Large intestine (tissue), 3 donors: ENCODE measurements around the gene CHST15. TPM values are rescaled to one million over a fixed set of nuclear protein-coding genes. Genes with fewer than 3 reads are reported as not detected.

Experiments
- DNase-seq, 2 donors: peaks; one replicate each; pipeline versions ENCODE4 v3.0.0 to v3.0.0-alpha.2; 2013
- H3K27ac ChIP-seq: one replicate; pipeline ENCODE4 v1.5.1; 2013; ENCODE audit warnings: low read length
- H3K27me3 ChIP-seq: 2 replicates; pipeline ENCODE4 v1.6.1; 2013; ENCODE audit warnings: low read length; ENCODE audit not compliant: control insufficient read depth, insufficient read depth
- H3K36me3 ChIP-seq: 2 replicates; pipeline ENCODE4 v1.6.1; 2013; ENCODE audit warnings: low read length; ENCODE audit not compliant: control insufficient read depth, insufficient read depth
- H3K4me1 ChIP-seq: one replicate; pipeline ENCODE4 v1.6.1; 2013; ENCODE audit warnings: low read length; ENCODE audit not compliant: control insufficient read depth, insufficient read depth
- H3K4me3 ChIP-seq: one replicate; pipeline ENCODE4 v1.5.1; 2013; ENCODE audit warnings: low read length
- H3K9me3 ChIP-seq: one replicate; pipeline ENCODE4 v1.6.1; 2013; ENCODE audit warnings: mild to moderate bottlenecking, low read depth, low read length, moderate library complexity; ENCODE audit not compliant: control insufficient read depth
- WGBS: methylation state at CpG from one replicate; pipeline ENCODE4 v1.1.5; 2013; ENCODE audit warnings: low lambda C conversion rate; ENCODE audit not compliant: insufficient coverage; 5-methylcytosine and 5-hydroxymethylcytosine counted together
- polyA plus RNA-seq: library from polyadenylated mRNA; unstranded; fragments of 120-200 nt; gene quantifications from one replicate; pipeline ENCODE4 v1.2.1, GENCODE V29; 2013

Gene CHST15
- polyA plus RNA-seq, 1 donor, result 9.4 TPM

DNA sequence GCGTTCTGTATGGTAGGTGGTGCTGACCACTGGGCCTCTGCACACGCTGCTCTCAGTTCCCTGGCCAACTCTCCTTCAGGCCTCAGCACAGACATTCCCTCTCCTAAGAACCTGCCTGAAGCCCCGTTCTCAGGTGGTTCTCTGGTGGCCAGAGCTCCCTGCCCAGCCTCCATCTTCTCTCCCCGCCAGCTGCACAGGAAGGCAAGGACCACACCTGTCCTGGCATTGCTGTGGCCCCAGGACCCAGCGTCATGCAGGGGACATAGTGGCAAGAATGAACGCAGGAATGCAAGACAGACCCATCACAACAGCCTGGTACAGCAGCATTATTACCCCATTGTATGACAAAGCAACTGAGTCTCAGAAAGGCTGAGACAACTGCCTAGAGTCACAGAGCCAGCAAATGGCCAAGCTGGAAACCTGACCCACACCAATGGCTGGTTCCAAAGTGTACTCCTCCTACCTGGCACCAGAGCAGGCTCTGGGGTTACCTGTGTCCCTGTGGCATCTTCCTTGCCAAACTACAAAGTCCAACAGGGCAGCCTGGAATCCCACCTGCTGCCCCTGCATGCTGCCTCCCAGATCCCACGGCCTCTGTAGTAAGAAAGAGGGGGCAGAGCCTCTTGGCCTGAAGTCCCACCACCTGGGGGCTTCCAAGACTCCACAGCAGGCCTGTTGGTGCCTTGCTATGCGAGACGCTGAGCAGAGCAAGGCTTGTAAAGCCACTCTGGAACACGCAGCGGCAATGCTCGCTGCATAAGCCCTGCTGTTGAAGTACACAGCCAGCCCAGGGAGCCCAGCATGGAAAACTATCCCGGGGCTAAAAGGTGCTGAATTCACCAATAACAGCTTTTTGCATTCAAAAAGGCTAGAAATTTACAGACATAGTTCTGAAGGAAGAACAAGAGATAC lies 73.3 kb downstream of the CHST15 start:
- Histone ChIP-seq H3K27ac (no peak overlapping the region), H3K9me3 (no peaks in the 10 kb centered on the region), H3K27me3 (no peaks in the 10 kb centered on the region), H3K36me3 (no peaks in the 10 kb centered on the region), H3K4me1 (no peaks in the 10 kb centered on the region), H3K4me3 (no peak overlapping the region)
- no peak for DNase-seq
- WGBS, result 56% methylated on average over 3 of the region's 13 CpGs

DNA sequence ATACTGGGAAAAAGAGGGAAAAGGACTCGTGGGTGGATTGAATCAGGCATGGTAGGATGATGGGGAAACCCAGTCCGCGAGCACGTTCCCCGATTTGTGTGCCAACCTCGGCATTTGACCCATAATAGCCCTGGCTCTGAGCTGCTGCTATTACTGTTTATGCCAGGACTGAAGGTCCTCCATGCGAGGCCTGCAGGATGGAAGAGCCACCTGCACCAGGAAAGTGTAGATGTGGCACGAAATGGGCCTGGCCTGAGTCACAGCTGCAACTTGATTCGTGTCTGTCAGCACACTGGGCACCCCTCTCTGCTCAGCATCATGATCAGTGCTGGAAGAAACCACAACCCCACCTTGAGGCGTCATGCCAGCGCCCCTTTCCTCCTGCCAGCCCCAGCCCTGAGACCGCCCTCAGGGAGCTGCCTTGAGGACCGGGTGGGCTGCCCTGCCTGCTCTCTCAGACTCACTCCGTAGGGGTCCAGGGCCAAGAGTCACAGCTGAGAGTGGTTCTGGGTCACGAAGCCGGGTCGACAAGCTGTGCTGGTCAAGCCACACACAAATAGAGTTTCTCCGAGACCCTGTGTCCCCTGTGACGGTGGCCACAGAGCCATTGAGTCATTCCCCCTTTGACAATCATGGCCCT lies 74.4 kb downstream of the CHST15 start:
- DNase-seq, result no peak
- no peaks in the 10 kb centered on the region for H3K36me3 ChIP-seq
- H3K27ac ChIP-seq, result no peak overlapping the region
- H3K4me3 ChIP-seq, result no peak overlapping the region
- H3K9me3 ChIP-seq, result no peaks in the 10 kb centered on the region
- H3K27me3 ChIP-seq, result no peaks in the 10 kb centered on the region
- no peaks in the 10 kb centered on the region for H3K4me1 ChIP-seq
- WGBS, result no CpG with 5 or more reads among the region's 19 CpGs

DNA sequence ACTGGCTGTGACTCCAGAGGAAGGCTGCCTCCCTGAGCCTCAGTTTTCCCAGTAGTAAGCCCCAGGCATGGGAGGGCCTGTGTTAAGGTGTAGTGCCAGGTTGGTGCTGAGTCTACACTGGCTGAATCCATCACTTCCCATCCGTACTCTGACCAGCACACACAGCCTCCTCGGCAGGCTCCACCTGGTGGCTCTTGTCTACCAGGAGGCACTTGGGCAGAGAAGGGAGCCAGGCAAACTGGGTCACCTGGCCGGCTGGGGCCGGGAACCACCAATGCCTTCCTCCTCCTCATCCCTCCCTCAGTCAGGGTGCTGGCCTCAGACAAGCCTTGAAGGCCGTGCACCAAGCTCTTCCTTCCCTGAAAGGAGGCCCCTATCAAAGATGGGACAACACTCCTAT lies 75.7 kb downstream of the CHST15 start:
- H3K36me3 ChIP-seq, result peaks cover 2% of the 10 kb centered on the region
- peaks cover 7% of the 10 kb centered on the region for H3K9me3 ChIP-seq
- DNase-seq, result no peak
- no peak overlapping the region for H3K4me3 ChIP-seq
- H3K4me1 ChIP-seq, result no peaks in the 10 kb centered on the region
- no peak overlapping the region for H3K27ac ChIP-seq
- H3K27me3 ChIP-seq, result no peaks in the 10 kb centered on the region
- no CpG with 5 or more reads among the region's 5 CpGs for WGBS

DNA sequence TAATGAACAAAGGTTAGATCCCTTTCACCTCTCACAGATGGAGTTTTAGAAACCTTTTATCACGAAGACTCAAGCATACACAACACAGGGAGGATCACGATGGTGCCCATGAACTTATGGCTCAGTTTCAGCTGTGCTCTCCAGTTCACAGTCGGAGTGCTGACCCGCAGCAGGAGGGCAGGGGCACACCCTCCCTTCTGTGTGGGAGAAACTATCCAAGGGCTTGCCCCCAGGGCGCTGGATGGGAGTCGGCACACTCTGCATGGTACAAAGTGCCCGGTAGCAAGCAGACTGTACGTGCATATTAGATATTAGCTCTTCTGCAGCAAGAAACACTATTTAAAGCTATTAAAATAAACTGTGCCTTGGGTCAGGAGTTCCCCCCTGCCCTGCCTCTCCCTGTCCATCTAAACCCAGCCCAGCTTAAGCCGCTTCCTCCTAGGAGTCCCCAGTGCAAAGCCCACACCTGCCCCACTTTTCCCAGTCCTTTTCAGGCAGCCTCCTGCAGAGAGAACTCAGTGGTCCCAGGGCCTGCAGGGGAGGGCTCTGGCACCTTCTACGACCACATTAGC lies 76.5 kb downstream of the CHST15 start:
- peaks cover 7% of the 10 kb centered on the region for H3K9me3 ChIP-seq
- peaks cover 2% of the 10 kb centered on the region for H3K36me3 ChIP-seq
- H3K4me3 ChIP-seq, result no peak overlapping the region
- no peaks in the 10 kb centered on the region for H3K4me1 ChIP-seq
- H3K27ac ChIP-seq, result no peak overlapping the region
- WGBS, result no CpG with 5 or more reads among the region's 10 CpGs
- no peaks in the 10 kb centered on the region for H3K27me3 ChIP-seq
- no peak for DNase-seq

DNA sequence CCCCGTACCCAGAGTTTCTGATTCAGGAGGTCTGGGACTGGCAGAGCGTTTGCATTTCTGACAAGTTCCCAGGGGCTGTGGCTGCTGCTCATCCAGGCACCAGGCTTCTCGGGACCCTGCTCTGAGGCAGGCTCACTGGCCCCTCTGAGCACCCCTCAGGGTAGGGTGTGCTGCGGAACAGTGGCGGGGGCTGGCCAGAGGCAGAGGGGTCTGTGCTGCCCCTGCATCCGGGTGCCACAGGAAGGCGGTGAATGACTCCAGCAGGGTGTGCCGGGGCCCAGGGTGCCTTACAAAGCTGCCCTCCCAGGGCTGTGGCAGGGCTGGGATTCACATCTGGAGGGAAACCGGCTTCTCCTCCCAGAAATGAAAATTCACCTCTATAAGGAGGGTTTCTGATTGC lies 77.4 kb downstream of the CHST15 start:
- Histone ChIP-seq H3K27me3 (no peaks in the 10 kb centered on the region), H3K9me3 (peaks cover 7% of the 10 kb centered on the region), H3K4me3 (no peak overlapping the region), H3K4me1 (no peaks in the 10 kb centered on the region), H3K36me3 (peaks cover 2% of the 10 kb centered on the region), H3K27ac (no peak overlapping the region)
- WGBS, result no CpG with 5 or more reads among the region's 9 CpGs
- no peak for DNase-seq

DNA sequence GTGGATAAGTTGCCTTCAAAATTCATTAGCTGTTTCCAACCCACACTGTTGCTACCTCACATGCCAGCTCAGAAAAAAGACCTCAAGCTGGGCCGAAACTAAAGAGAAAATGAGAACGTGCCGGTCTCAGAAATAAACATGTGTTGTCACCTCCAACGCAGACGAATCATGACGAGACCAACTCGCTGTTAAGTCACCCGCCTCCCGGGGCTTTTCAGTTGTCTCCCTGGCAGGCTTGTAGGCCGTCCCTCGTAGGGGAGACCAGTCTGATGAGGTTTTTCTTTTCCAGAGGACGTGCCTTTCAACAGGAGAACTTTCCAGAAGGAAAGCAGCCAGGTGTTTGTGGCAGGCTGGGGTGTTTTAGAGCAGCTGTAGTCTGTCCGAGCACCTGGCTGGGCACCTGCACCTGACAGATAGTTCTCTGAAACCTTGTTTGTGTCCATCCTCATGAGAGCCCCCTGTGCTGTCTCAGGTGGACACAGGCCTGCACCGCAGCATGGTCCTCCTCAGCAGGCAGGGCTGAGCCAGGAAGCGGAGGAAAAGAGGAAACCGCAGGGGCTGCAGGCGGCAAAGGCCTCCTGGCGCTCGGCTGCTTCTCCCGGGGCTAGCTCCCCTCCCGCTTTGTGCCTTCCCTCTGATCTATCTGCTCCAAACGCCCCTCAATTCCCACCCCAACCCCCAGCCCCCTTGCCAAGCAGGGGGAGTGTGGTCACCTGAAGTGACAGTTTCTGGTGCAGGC lies 78.8 kb downstream of the CHST15 start:
- Histone ChIP-seq H3K27ac (no peak overlapping the region), H3K36me3 (peaks cover 2% of the 10 kb centered on the region)

DNA sequence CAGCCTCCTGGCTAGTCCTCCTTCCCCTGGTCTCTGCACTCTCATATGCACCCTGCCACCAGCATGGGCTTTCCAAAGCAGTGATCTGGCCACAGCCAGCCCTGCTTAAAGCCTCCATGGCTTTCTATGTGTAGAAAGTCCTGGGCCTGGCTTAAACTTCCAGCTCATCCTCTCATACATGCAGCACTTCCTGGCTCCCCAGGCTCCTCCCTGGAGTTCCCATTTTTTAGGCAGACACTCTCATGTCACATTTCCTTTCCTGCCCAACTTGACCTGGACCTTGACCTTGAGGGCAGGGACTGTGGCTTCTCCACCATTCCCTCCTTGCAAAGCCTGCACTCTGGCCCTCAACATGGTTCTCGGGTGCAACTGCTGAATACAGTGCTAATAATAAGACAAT lies 79.5 kb downstream of the CHST15 start:
- no CpG with 5 or more reads among the region's 1 CpG for WGBS
- no peak for DNase-seq
- H3K27ac ChIP-seq, result no peak overlapping the region

More for the DNA sequence above, 78.8 kb downstream of the CHST15 start:
- no CpG with 5 or more reads among the region's 22 CpGs for WGBS
- DNase-seq, result no peak
- H3K4me1 ChIP-seq, result no peaks in the 10 kb centered on the region
- H3K9me3 ChIP-seq, result peaks cover 7% of the 10 kb centered on the region
- no peak overlapping the region for H3K4me3 ChIP-seq
- no peaks in the 10 kb centered on the region for H3K27me3 ChIP-seq

DNA sequence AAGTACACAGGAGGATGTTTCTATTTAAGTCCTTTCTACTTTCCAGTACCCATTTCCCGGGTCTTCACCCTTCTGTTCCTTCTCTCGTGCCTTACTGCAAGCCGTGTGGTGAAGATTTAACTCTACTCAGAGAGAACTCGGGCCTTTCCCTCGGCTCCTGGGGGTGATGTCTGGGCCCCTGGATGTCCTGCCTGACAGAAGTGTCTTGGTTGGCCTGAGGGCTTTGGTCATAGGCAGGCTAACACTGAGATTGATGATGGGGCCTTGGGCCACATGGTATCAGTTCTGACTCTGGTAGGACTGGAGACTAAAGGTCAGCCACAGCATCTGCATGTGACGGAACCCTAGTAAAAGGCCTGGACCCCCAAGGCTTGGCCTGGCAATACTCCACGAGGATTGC lies 80.4 kb downstream of the CHST15 start:
- Histone ChIP-seq H3K27me3 (no peaks in the 10 kb centered on the region), H3K27ac (no peak overlapping the region), H3K4me3 (no peak overlapping the region), H3K4me1 (no peaks in the 10 kb centered on the region), H3K36me3 (peaks cover 2% of the 10 kb centered on the region), H3K9me3 (peaks cover 7% of the 10 kb centered on the region)
- 90% methylated on average over 2 of the region's 7 CpGs for WGBS
- DNase-seq, result no peak

More for the DNA sequence above, 79.5 kb downstream of the CHST15 start:
- Histone ChIP-seq H3K4me3 (no peak overlapping the region), H3K4me1 (no peaks in the 10 kb centered on the region), H3K9me3 (peaks cover 7% of the 10 kb centered on the region), H3K36me3 (peaks cover 2% of the 10 kb centered on the region), H3K27me3 (no peaks in the 10 kb centered on the region)

DNA sequence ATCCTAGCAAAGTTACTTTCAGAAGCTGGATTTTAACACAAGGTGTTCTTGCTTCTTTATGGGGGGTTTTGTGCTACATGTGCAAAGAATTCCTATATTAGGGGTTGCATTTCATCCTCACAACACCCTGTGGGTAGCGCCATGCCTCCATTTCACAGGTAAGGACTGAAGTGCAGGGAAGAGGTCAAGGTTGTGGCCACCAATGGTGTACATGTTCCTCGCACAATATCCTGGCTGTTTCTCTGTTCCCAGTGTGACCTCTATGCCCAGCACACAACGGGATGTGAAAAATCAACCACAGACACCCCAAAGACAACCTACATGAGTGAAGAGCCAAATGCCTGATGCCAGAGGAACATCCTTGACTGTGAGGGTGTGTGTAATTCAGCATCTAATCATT lies 80.8 kb downstream of the CHST15 start:
- H3K4me1 ChIP-seq, result no peaks in the 10 kb centered on the region
- H3K9me3 ChIP-seq, result peaks cover 7% of the 10 kb centered on the region
- peaks cover 2% of the 10 kb centered on the region for H3K36me3 ChIP-seq
- H3K4me3 ChIP-seq, result no peak overlapping the region
- no peaks in the 10 kb centered on the region for H3K27me3 ChIP-seq
- no peak for DNase-seq
- no peak overlapping the region for H3K27ac ChIP-seq
- no CpG with 5 or more reads among the region's 3 CpGs for WGBS

DNA sequence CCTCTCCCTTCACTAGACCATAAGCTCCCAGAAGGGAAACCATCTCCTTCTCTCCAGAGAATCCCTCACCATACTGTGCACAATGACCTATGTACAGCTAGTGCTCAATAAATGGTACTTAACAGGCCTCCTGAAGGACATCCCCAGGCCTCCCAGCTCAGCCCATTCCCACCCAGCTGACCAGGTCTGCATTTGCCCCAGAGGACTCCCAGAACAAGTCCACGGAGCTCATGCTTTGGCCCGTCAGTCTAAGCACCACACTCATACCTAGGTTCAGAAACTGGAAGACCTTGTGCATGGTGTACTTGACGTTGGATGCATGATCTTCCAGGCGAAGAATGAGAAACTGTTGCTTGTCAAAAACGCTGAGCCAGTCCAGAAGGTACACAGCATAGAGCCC lies 81.3 kb downstream of the CHST15 start:
- Histone ChIP-seq H3K36me3 (peaks cover 2% of the 10 kb centered on the region), H3K4me3 (no peak overlapping the region), H3K4me1 (no peaks in the 10 kb centered on the region), H3K9me3 (peaks cover 7% of the 10 kb centered on the region), H3K27ac (no peak overlapping the region), H3K27me3 (no peaks in the 10 kb centered on the region)
- 100% methylated on average over 1 of the region's 5 CpGs for WGBS
- no peak for DNase-seq
